ENCODE results near the gene LAMB4.

The LAMB4 gene

DNA sequence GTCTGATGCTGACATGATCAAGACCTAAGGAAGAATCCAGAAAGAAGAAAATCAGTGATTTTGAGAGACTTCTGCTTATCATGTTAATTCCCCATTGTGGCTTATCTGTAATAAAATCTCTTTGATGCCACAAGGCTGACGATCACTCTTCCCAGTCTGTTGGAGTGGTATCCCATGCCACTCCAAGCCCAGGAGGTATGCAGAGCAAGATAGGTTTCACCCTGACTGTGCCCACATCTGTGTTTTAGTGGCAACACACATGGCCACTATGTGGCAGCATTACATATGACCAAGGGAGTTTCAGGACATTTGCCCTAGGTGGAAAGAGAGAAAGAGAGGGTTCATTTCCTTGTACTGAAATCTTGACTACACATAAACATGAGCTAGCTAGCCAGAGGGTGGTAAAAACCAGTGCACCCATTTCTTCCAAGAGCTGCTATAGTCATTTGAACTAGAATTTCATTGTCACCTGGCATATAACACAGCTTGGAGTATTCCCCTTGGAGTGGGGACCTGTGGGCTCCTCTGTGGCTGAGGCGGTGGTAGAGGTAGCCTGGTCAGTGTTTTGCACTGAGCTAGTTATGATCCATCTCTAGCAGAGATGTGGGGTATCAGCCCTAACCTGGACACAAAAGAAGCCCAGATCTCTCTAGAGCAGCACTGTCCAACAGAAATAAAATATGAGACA lies 20.8 kb downstream of the LAMB4 start:
- no peak overlapping the region for H3K4me2 ChIP-seq (ENCODE audit: low read depth, low read length)
- TF ChIP-seq EZH2phosphoT487 (IDR thresholded peaks at IDR 0.05; ENCODE audit: low read length) = no peak
- TF ChIP-seq CTCF (IDR thresholded peaks at IDR 0.05; ENCODE audit: low read length) = peak; percentile 84
- H3K4me1 ChIP-seq (ENCODE audit: low read length) = no peaks in the 10 kb centered on the region
- no peak overlapping the region for H3K4me3 ChIP-seq (ENCODE audit: low read length)
- no peaks in the 10 kb centered on the region for H3K27me3 ChIP-seq (replicated peaks; ENCODE audit: insufficient read depth, low read length)
- no peak overlapping the region for H3K9ac ChIP-seq (ENCODE audit: low read length)
- H3K9me2 ChIP-seq (replicated peaks; ENCODE audit: insufficient read depth, low read length) = no peaks in the 10 kb centered on the region
- H3K79me2 ChIP-seq (ENCODE audit: low read length) = no peaks in the 10 kb centered on the region
- H3K36me3 ChIP-seq (replicated peaks; ENCODE audit: insufficient read depth, low read length) = no peaks in the 10 kb centered on the region
- H4K20me1 ChIP-seq (ENCODE audit: insufficient read depth, low read length) = no peaks in the 10 kb centered on the region
- H3F3A ChIP-seq (ENCODE audit: insufficient read depth, low read length) = no peaks in the 10 kb centered on the region
- H2AFZ ChIP-seq (ENCODE audit: low read length) = no peak overlapping the region
- DNase-seq = peak; percentile 72
- no peaks in the 10 kb centered on the region for H3K9me3 ChIP-seq (replicated peaks; ENCODE audit: insufficient read depth, low read length)
- H3K27ac ChIP-seq (ENCODE audit: low read length) = no peak overlapping the region

GRCh38 chr7:108108131-108108530 lies 22.0 kb downstream of the LAMB4 start:
- H4K20me1 ChIP-seq (ENCODE audit: insufficient read depth, low read length) = no peaks in the 10 kb centered on the region
- no peak overlapping the region for H3K4me3 ChIP-seq (ENCODE audit: low read length)
- no peak for DNase-seq
- H3F3A ChIP-seq (ENCODE audit: insufficient read depth, low read length) = no peaks in the 10 kb centered on the region
- H3K9me2 ChIP-seq (replicated peaks; ENCODE audit: insufficient read depth, low read length) = no peaks in the 10 kb centered on the region
- TF ChIP-seq CTCF (IDR thresholded peaks at IDR 0.05; ENCODE audit: low read length) (no peak), EZH2 (optimal IDR thresholded peaks at IDR 0.05; ENCODE audit: low read depth, low read length) (no peak), EZH2phosphoT487 (IDR thresholded peaks at IDR 0.05; ENCODE audit: low read length) (no peak)
- H3K27me3 ChIP-seq (replicated peaks; ENCODE audit: insufficient read depth, low read length) = no peaks in the 10 kb centered on the region
- H2AFZ ChIP-seq (ENCODE audit: low read length) = no peak overlapping the region
- no peak overlapping the region for H3K27ac ChIP-seq (ENCODE audit: low read length)
- H3K4me2 ChIP-seq (ENCODE audit: low read depth, low read length) = no peak overlapping the region
- H3K9me3 ChIP-seq (replicated peaks; ENCODE audit: insufficient read depth, low read length) = no peaks in the 10 kb centered on the region
- H3K79me2 ChIP-seq (ENCODE audit: low read length) = no peaks in the 10 kb centered on the region
- no peaks in the 10 kb centered on the region for H3K36me3 ChIP-seq (replicated peaks; ENCODE audit: insufficient read depth, low read length)
- no peaks in the 10 kb centered on the region for H3K4me1 ChIP-seq (ENCODE audit: low read length)
- no peak overlapping the region for H3K9ac ChIP-seq (ENCODE audit: low read length)

DNA sequence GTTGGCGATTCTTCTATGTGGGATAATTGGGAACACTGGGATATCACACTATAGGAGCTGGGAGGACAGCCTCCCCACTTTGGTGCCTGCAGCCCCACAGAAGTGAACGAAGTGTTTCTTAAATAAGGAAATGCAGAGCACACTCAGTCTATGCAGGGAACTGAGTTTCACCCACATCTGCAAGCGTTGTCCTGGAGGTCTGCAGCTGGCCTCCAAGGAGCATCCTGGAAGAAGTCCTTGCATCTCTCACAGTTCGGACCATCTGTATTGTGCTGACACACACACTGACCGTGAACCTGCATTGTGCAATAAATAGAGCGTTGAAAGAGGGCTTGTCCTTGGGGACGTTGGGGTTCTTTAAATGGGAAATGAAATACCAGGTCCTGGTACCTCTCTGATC lies 25.8 kb downstream of the LAMB4 start:
- no peak for DNase-seq
- no peaks in the 10 kb centered on the region for H3K36me3 ChIP-seq (replicated peaks; ENCODE audit: insufficient read depth, low read length)
- no peaks in the 10 kb centered on the region for H3K79me2 ChIP-seq (ENCODE audit: low read length)
- H3K9me2 ChIP-seq (replicated peaks; ENCODE audit: insufficient read depth, low read length) = no peaks in the 10 kb centered on the region
- no peaks in the 10 kb centered on the region for H3K27me3 ChIP-seq (replicated peaks; ENCODE audit: insufficient read depth, low read length)
- H3K4me2 ChIP-seq (ENCODE audit: low read depth, low read length) = no peak overlapping the region
- no peak overlapping the region for H2AFZ ChIP-seq (ENCODE audit: low read length)
- no peak overlapping the region for H3K9ac ChIP-seq (ENCODE audit: low read length)
- no peaks in the 10 kb centered on the region for H3K4me1 ChIP-seq (ENCODE audit: low read length)
- H3F3A ChIP-seq (ENCODE audit: insufficient read depth, low read length) = no peaks in the 10 kb centered on the region
- H3K9me3 ChIP-seq (replicated peaks; ENCODE audit: insufficient read depth, low read length) = no peaks in the 10 kb centered on the region
- H3K4me3 ChIP-seq (ENCODE audit: low read length) = no peak overlapping the region
- no peaks in the 10 kb centered on the region for H4K20me1 ChIP-seq (ENCODE audit: insufficient read depth, low read length)
- no peak for TF ChIP-seq EZH2phosphoT487 (IDR thresholded peaks at IDR 0.05; ENCODE audit: low read length)
- no peak for TF ChIP-seq CTCF (IDR thresholded peaks at IDR 0.05; ENCODE audit: low read length)
- TF ChIP-seq EZH2 (optimal IDR thresholded peaks at IDR 0.05; ENCODE audit: low read depth, low read length) = no peak
- no peak overlapping the region for H3K27ac ChIP-seq (ENCODE audit: low read length)
